GM23338 (cell line): ENCODE measurements around the gene HJURP.

ENCODE experiments used
- CREB1 ChIP-seq: fragments of 250-450 bp; sonication (Bioruptor Pico); IDR thresholded peaks from 2 replicates; pipeline ENCODE4 v1.5.0; 2020; ENCODE audit warnings: low read depth, mild to moderate bottlenecking, moderate library complexity
- CTCF ChIP-seq, 2 experiments: fragments of 200-600 bp in 1 of 2; sonication (generic) in 1 of 2; conservative IDR thresholded peaks; 2 replicates each; pipeline versions ENCODE4 v1.5.1 to v1.6.1; 2016 to 2017; ENCODE audit warnings: antibody characterized with exemption in 2 of 2, low read depth in 2 of 2, mild to moderate bottlenecking in 2 of 2, moderate library complexity in 1 of 2
- EZH2 ChIP-seq: fragments of 200-600 bp; sonication (generic); IDR thresholded peaks from one replicate; pipeline ENCODE4 v1.8.0; 2017; ENCODE audit warnings: antibody characterized with exemption, mild to moderate bottlenecking, low read depth; ENCODE audit not compliant: unreplicated experiment

GRCh38 chr2:233807966-233808935 is 46.1 kb downstream of the HJURP start:
- TF ChIP-seq EZH2 (no peak), CTCF (conservative IDR thresholded peaks at IDR 0.05; ENCODE audit: low read depth in 2 of 2) (no peak), CREB1 (no peak)
